Measurements from ENCODE around the gene ARL6IP5. TPM values are rescaled to one million over a fixed set of nuclear protein-coding genes. Genes with fewer than 3 reads are reported as not detected.

The ARL6IP5 gene
- total and polyA plus RNA-seq, 2 donors (not counting 3 experiments of a cell fraction or from before 2014, with no cell fraction given) = 96.9 to 116 TPM

- Histone ChIP-seq H3K4me3 (replicated peaks in 1 of 3; ENCODE audit: insufficient read depth in 1 of 3, low read depth in 1 of 3, low read length in 3 of 3) (no peak overlapping the region), H3K9me1 (replicated peaks; ENCODE audit: control insufficient read depth, extremely low read depth, insufficient read depth, low read length) (no peaks in the 10 kb centered on the region), H3K36me3 (ENCODE audit: control insufficient read depth in 2 of 2, extremely low read depth in 1 of 2, insufficient read depth in 2 of 2, low read length in 2 of 2) (peaks cover 14 to 15% of the 10 kb centered on the region in 2 experiments), H3K4me1 (ENCODE audit: control insufficient read depth, extremely low read depth, insufficient read depth, low read length) (peaks cover 2% of the 10 kb centered on the region), H3K9ac (replicated peaks; ENCODE audit: extremely low read depth, insufficient read depth, low read length) (no peak overlapping the region), H4K20me1 (replicated peaks; ENCODE audit: control insufficient read depth, extremely low read depth, insufficient read depth, low read length) (no peaks in the 10 kb centered on the region), H3K79me2 (ENCODE audit: control insufficient read depth, insufficient read depth, low read length) (peaks cover 13% of the 10 kb centered on the region), H3K27ac (ENCODE audit: insufficient read depth, low read depth, low read length) (no peak overlapping the region), H2AFZ (ENCODE audit: low read depth, low read length) (no peak overlapping the region), H3K4me2 (ENCODE audit: insufficient read depth, low read length) (no peak overlapping the region), H3K9me3 (replicated peaks; ENCODE audit: control insufficient read depth, insufficient read depth, low read length) (no peaks in the 10 kb centered on the region), H3K27me3 (ENCODE audit: control insufficient read depth in 2 of 2, insufficient read depth in 2 of 2, low read length in 2 of 2) (no peaks in the 10 kb centered on the region)
- no TSS peak for BruUV-seq (replicated peaks)
- intact Hi-C loops (cut with micrococcal nuclease) (no loop called here), dilution Hi-C loops (cut with MboI; ENCODE audit: extremely low pct_ligation_motif_present, low sequenced_read_pairs) (no loop called here)
- TF ChIP-seq CTCF (IDR thresholded peaks at IDR 0.05; ENCODE audit: extremely low read depth in 1 of 2, insufficient read depth in 1 of 2, low read depth in 1 of 2, low read length in 2 of 2) (no peak), MYC (IDR thresholded peaks at IDR 0.05; ENCODE audit: low read depth, low read length) (no peak), EZH2 (IDR thresholded peaks at IDR 0.05; ENCODE audit: borderline replicate concordance, low read depth, low read length, severe bottlenecking) (no peak), JUN (IDR thresholded peaks at IDR 0.05; ENCODE audit: borderline replicate concordance, insufficient read depth, insufficient read length, low read depth) (no peak), MAX (IDR thresholded peaks at IDR 0.05; ENCODE audit: insufficient read depth, insufficient read length) (no peak), GATA2 (IDR thresholded peaks at IDR 0.05; ENCODE audit: insufficient read depth, insufficient read length, low read depth, low read length) (no peak)
- ChIA-PET CTCF (interaction anchor here (4.0 to 4.4 kb wide), 2 partner anchors 17 to 18 kb away, joined by 17 to 26 read pairs; no protein-coding TSS in a partner anchor), POLR2A (no interaction called here)
- FAIRE-seq (no peak), DNase-seq (ENCODE audit: low read depth, low spot score) (no peak)
These were observed 18.4 kb downstream of the ARL6IP5 start for GRCh38 chr3:69103123-69103522.
